GM21423 (cell line): ENCODE data around the gene GNB2.
"Not testable (repeated sequence)": the region's sequence is repeated elsewhere in the genome, so short reads cannot be mapped to it uniquely, and the experiment has no call there.

Source experiments
- ATAC-seq: cut with Tn5 transposase; IDR thresholded peaks from one replicate; pipeline ENCODE4 v1.9.1; 2021; ENCODE audit warnings: mild to moderate bottlenecking, moderate library complexity; ENCODE audit not compliant: unreplicated experiment

GNB2 gene

DNA sequence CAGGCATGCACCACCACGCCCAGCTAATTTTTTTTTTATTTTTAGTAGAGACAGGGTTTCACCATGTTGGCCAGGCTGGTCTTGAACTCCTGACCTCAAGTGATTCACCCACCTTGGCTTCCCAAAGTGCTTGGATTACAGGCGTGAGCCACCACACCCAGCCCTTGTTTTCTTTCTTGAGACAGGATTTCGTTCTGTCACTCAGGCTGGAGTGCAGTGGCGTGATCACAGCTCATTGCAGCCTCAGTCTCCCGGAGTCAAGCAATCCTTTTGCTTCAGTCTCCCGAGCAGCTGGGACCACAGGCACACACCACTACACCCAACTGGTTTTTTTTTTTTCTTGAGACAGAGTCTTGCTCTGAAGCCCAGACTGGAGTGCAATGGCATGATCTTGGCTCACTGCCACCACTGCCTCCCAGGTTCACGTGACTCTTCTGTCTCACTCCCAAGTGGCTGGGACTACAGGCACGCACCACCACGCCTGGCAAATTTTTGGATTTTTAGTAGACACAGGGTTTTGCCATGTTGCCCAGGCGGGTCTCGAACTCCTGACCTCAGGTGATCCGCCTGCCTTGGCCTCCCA, 11.3 kb upstream of the GNB2 start:
- not testable (repeated sequence) for ATAC-seq

GRCh38 chr7:100665168-100665726, 8.3 kb upstream of the GNB2 start:
- ATAC-seq = no peak

DNA sequence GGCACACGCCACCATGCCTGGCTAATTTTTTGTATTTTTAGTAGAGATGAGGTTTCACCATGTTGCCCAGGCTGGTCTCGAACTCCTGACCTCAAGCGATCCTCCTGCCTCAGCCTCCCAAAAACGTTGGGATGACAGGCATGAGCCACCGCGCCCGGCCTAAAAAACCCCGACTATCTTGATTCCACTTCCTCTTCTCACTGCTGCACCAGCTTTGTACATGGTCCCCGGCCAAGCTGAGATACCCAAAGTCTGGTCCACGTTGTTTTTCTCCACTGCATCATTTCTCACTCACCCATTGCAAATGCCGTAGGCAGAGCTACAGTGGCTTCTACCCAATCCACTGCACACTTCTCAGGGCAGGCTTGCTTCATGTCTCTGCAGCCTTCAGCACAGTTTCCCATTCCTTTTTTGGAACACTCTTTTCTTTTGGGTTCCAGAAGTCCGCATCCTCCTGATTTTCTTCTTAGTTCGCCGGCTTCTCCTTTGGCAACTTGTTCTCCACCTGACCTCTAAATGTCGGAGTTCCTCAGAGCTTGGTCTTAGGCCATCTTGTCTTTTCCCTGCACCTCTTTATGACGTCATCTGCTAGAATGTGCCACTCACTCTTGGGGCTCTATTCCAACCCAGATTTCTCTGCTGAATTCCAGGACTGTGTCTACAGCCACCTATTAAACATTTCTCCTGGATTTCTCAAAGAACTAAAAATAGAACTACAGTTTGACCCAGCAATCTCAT, 6.0 kb upstream of the GNB2 start:
- no peak for ATAC-seq

GRCh38 chr7:100668069-100668449, 5.5 kb upstream of the GNB2 start:
- ATAC-seq = no peak

- not testable (repeated sequence) for ATAC-seq
Observed at GRCh38 chr7:100669106-100669505, 4.4 kb upstream of the GNB2 start.

GRCh38 chr7:100670074-100670473, 3.5 kb upstream of the GNB2 start:
- ATAC-seq = no peak

GRCh38 chr7:100671353-100672327, 1.9 kb upstream of the GNB2 start:
- ATAC-seq = no peak

DNA sequence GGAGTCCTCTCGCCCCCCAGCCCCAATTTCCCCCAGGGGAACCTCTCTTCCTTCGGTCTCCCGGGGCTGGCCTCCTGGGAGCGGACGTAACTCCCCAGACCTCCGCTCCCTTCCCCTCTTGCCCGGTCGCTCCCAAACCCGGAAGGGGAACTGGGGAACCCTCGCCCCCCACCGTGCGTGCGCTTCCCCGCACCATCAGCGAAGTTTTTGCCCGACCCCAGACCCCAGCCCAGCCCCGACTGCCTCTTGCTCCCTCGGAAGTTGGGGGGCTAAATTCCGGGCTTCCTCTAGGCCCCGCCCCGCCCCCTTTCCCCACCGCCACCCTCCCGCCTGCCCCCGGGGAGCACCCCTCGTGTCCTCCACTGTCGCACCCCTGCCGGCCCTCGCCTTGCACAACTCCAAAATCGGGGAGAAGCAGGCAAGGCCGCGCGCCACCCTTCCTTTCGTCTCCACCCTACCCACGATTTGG, 436 bp downstream of the GNB2 start:
- ATAC-seq = peak; percentile 5

- no peak for ATAC-seq
Observed at GRCh38 chr7:100674411-100675104, 1.0 kb downstream of the GNB2 start.

DNA sequence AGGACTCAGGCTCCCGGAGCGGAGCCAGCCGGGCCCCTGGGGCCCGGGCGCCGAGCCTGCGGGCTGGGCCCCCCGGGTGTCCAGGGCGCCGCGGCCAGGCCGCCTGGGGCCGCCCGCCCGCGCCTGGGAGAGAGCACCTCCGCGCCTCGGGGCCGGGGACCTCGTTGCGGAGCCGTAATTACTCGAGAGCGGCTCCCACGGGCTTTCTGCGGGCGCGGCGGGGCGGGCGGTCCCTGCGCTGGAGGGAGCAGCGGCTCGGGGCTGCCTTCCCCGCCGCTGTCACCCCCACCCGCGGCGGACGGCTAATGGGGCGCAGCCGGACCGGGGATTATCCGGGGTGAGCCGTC, 1.5 kb downstream of the GNB2 start:
- no peak for ATAC-seq

DNA sequence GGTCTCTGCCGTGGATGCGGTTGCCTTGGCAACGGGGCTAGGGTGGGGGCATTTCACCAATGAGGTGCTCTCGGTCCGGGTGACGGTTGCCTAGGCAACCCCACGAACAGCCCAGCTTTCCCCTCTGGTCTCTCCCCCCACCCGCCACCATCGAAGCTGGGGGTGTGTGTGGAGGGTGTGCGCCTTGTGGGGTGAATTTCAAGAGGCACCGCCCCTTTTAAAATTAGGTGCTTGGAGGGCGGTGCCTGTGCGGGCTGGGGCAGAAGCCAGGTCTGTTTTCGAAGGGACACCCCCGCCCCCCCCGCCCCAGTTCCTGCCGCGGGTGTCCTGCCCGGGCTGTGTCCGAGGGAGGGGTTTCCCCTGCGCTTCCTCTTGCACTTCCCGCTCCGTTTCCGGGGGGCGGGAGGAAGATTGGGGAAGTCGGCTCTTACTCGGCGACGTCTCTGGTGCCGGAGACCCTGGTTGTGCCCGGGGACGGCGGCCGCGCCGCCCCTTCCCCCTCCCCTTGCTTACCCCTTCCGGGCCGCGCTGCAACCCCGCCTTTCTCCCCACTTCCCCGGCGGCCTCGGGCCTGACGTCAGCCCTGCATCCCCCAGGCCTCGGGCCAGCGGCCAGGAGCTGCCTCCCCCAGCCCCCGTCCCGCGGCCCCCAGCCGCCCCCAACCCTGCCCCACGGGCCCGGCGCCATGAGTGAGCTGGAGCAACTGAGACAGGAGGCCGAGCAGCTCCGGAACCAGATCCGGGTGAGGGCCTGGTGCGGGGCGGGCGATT, 2.2 kb downstream of the GNB2 start:
- ATAC-seq = no peak

DNA sequence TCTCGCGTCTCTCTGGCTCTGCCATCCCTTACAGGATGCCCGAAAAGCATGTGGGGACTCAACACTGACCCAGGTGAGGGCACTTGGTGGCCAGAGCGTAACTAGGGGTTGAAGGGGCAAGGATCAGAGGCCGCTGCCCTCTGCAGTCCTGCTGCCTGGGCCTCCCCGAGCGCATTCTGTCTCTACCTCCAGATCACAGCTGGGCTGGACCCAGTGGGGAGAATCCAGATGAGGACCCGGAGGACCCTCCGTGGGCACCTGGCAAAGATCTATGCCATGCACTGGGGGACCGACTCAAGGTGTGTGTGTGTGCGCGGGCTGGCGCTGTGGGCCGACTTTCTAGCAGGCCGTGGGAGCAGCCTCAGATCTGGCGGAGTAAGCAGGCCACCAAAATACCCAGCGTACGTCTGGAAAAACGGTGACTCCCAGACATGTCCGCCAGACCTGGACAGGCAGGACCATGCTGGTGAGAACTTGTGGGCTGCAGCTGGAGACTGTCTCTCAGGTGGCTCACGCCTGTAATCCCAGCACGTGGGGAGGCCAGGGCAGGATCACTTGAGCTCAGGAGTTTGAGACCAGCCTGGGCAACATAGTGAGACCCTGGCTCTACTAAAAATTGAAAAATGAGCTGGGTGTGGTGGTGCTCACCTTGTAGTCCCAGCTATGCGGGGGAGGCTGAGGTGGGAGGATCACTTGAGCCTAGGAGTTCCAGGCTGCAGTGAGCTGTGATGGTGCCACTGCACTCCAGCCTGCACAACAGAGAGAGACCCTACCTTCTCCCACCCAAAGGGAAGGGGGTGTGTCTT, 3.2 kb downstream of the GNB2 start:
- ATAC-seq = no peak

DNA sequence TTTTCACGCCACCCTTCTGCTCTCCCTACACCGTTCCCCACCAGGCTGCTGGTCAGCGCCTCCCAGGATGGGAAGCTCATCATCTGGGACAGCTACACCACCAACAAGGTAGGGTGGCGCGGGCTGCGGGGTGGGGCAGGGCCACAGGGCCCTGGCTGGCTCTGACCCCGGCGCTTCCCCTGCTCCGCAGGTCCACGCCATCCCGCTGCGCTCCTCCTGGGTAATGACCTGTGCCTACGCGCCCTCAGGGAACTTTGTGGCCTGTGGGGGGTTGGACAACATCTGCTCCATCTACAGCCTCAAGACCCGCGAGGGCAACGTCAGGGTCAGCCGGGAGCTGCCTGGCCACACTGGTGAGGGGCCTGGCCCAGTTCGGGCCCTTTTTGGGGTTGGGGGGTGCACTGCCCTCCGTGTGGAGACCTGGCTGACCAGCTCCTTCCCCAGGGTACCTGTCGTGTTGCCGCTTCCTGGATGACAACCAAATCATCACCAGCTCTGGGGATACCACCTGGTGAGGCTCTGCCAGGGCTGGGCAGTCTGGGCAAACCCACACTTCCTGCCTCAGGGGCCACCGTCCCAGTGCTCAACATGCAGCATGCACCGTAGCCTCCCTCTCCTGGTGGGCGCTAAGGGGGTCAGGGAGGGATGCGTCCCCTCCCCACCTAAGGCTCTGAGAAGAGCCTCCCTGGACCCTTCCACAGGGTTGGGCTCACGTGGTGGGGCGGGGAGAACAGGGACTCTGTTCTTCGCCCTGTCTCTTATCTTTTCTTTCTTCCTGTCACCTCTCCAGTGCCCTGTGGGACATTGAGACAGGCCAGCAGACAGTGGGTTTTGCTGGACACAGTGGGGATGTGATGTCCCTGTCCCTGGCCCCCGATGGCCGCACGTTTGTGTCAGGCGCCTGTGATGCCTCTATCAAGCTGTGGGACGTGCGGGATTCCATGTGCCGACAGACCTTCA, 4.0 kb downstream of the GNB2 start:
- ATAC-seq = no peak

DNA sequence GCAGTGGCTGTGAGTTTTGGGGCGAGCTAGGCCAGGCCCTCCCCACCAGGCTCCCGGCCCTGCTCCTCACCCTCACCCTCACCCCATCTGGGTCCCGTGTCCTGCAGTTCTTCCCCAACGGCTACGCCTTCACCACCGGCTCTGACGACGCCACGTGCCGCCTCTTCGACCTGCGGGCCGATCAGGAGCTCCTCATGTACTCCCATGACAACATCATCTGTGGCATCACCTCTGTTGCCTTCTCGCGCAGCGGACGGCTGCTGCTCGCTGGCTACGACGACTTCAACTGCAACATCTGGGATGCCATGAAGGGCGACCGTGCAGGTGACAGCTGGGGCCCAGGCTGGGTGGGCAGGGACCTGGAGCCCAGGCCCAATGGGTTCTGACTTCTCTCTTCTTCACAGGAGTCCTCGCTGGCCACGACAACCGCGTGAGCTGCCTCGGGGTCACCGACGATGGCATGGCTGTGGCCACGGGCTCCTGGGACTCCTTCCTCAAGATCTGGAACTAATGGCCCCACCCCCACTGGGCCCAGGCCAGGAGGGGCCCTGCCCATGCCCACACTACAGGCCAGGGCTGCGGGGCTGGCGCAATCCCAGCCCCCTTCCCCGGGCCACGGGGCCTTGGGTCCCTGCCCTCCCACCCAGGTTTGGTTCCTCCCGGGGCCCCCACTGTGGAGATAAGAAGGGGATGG, 4.9 kb downstream of the GNB2 start:
- ATAC-seq = no peak

GRCh38 chr7:100679129-100679926, 5.8 kb downstream of the GNB2 start:
- no peak for ATAC-seq

DNA sequence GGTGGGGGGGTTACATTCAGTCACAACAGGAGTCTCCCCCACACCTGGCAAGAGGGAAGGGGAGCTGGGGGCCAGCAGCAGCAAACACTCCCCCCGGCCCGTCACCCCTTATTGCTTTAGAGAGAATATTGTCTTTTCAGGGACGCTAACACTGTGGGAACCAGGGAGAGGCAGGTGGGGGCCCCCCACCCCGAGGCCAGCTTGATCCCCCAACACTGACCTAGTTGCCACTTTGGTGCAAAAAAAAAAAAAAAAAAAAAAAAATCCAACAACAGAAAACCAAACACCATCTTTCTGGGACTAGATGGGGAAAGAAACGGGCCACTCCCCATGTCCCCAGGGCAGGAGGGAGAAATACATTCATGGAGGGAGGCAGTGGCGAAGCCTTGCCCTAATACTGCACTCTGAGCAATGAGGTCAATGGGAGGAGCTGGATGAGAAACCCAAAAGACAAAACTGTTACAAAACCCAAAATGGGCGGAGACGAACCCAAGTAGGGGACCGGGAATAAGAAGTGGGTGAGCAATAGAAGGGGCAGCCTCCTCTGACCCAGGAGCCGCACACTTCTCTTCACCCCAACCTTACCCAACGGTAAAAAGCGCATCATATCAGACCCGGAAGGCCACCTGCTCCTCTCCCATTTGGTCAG, 6.5 kb downstream of the GNB2 start:
- no peak for ATAC-seq
